Cerebellar nuclear complex (tissue), 1 donor: ENCODE data around the gene STYXL2.

Experiments used
- DNase-seq, 2 experiments: peaks; one replicate each; lab custom pipeline; 2025; lab: John Stamatoyannopoulos, UW

Gene STYXL2

DNA sequence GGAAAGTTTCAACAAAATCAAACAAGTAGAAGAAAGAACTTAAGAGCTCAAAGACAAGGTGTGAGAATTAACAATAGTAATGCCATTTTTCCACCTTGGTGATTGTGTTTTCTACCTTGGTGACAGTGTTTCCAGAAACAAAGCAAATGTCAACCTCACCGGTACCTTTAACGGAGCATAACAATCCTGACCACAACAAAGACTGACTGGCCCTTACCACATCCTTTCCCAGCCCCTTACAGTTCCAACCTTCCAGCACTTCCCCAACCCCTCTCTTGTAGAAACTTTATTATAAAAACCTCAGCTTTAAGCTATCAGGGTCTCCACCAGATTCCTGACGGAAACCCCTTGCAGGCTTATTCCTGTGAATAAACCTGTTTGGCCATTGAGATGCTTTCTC lies 16.7 kb downstream of the STYXL2 start:
- DNase-seq = no peak

DNA sequence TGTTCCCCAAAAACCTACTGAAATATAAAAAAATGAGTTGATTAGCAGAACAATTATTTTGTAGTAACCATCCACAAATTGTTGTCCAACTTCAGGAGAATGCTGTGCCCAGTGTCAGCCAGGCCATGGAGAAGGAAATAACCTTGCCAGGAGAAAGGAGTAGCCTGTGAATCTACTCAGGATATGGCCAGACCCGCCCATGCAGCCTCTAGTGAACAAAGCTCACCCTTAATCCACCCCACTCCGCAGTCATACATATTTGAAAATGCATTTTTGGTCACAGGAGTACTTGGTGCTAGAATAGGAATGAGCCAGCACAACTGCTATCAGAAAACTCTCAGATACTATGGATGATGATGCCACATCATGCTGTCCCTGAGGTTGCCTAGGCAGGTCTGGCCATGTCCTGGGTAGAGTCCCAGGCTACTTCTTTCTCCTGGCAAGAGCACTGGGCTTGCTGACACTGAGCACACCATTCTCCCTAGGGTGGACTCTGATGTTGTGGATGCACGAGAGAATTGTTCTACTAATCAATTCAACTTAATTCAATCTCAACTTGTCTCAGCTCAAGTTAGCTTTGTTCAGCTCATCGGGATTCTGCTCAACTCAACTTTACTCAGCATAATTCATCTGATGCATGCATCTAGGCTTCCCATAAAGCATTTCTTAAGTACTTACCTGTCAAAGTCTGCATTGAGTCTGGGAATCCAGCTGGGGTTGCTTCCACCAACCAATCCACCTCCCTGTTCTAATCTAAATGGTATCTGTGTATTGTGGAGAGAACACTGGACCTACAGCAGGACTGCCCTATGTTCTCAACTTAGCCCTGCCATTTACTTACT lies 18.2 kb downstream of the STYXL2 start:
- no peak for DNase-seq

DNA sequence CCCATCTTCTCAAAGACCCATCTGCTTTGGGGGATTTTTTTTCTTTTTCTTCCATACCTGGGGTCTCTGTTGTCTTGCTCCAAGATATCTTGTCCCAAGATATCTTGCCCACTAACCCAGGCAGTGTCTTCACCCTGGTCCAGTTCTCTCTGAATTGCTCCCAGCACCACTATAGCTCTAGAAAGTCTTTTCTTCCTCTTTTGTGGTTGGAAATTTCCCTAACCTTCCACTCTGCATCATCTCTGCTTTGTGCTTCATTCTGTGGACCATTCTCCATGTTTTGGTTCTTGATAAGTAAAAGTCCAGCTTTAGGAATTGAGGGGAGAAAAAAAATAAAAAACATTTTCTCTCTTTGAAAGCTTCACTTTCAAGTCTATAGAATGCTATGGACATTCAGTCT lies 20.9 kb downstream of the STYXL2 start:
- no peak for DNase-seq

DNA sequence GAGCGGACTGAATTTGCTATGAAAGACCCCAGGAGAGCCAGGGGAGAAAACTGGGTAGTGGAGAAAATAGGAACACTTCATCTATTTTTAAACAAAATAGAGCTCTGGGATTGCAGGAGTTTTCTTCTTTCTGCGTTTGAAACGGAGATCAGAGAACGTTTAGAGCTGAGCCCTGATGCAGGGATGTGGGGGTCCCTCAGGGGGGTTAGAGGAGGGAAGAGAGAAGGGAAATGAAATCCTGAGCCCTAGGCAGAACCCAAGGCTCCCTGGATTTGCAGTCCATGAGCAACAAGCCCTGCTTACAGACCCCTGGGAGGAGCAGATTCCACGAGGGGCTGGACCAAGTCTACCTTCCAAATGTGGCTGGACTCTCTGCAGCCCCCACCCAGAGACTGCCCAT lies 21.8 kb downstream of the STYXL2 start:
- DNase-seq = no peak

DNA sequence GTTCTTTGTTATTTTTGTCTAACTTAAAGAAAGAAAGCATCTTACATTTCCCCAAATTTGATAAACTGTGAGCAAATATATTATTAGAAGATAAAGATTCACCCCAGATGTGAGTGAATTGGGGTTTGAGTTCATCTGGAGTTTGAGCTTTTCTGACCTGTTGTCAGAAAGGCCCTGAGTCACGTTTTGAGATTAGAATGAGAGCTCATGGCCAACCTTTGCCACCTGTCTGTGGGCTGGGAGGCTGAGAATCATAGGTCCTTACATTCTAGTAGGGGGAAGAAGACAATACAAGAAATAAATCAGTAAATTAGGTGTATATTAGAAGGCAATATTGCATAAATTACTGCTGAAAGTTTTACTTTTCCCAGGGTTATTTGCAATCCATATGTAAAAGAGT lies 22.3 kb downstream of the STYXL2 start:
- DNase-seq = no peak

DNA sequence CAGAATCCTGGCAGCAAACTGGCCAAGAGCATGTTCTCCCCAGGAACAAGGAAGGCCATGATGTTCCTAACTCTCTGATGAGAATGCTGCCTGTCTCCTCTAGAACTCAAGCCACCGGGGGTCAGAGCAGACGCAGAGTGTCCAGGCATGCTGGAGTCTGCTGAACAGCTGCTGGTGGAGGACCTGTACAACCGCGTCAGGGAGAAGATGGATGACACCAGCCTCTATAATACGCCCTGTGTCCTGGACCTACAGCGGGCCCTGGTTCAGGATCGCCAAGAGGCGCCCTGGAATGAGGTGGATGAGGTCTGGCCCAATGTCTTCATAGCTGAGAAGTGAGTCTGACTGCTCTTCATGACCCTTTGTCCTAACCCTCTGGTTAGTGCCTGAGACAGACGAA lies 23.4 kb downstream of the STYXL2 start:
- DNase-seq = no peak

DNA sequence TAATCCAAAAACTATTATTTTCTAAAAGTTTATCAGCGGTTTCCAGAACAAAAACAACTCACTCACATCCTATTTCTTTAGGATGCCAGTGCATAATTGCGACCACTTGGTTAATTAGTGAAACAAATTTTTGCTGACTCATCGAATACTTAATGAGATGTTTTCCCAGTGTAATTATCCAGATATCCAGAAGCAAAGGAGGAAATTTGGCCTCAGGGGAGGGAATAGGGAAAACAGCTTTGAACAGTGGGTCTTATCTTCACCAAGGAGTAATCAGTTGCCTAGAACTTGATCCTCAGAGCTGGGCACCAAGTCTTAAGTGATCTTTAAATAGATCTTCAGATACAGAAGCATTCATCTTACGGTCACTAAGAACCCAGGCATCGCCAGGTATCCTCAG lies 24.3 kb downstream of the STYXL2 start:
- DNase-seq = no peak

DNA sequence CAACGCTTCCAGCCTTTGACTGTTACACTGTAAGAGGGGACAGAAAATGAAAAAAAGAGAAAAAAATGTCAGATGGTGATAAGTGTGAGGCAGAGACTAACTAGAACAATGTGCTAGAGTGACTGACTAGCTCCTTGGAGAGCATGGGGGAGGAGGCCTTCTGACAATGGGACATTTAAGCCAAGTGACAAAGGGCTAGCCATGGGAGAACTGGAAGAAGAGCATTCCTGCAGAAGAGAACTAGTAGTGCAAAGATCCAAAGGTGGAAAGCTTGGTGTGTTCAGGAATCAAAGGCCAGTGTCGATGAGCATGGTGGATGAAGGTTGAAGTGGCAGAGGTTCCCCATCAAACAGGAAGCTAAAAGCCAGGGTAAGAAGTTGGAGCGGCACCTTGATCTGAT lies 25.8 kb downstream of the STYXL2 start:
- no peak for DNase-seq

DNA sequence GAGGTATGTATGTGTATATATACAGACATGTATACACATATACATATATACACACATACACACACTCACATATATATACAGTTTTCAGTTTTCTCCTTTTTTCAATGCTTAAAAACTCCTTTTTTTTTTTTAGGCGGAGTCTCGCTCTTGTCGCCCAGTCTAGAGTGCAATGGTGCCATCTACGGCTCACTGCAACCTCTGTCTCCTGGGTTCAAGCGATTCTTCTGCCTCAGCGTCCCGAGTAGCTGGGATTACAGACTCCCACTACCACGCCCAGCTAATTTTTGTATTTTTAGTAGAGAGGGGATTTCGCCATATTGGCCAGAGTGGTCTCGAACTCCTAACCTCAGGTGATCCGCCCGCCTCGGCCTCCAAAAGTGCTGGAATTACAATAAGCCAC lies 27.0 kb downstream of the STYXL2 start:
- DNase-seq = no peak

DNA sequence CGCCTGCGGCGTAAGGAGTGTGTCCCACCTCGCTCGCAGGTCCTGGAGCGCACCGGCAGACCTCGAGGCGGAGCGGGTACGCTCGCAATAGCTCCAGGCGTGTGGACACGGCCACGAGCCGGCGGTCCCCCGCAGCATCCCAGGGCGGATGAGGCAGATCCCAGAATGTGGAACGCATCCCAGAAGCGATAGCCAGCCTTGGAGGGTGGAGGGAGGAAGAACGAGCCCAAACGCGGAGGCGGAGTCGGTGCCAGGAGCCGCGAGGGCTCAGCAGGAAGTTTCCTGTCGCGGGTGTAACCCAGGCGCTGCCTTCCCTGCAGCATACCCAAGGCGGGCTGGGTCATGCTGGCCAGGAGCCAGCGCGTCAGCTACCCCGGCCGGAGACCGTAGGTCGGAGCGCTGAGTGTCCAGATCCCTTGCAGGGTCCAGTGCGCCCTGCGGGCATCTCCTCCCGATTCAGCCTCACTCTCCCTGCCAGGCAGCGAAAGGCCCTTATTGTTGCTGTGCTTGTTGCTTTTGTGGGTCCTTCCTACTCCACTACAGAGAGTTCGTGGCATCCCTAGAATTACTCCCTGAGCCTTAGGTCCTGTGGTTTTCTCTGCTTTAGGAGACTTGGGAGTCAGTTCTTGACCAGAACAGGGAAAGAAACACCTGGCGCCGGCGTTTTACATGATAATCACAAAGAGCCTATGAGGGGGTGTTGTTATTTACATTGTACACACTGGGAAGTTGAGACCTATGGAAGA lies 27.7 kb downstream of the STYXL2 start:
- DNase-seq = peak in 1 of 2 experiments; percentile 54

DNA sequence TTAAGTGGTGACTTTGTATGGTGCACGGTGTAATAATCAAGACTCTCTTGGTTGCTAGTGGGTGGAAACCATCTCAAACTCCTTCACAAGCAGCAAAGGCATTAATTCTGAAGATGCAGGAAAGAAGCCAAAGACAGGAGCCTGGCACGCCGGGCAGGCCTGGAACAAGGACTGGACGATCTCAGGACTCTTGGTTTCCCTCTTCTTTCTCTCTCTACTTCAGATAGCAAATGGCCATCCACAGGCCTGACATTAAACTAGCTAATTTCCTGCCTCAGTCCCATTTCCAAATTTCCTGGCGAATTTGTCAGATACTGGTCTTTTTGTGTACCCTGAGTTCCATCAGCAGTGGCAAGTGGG lies 28.2 kb downstream of the STYXL2 start:
- DNase-seq = no peak

DNA sequence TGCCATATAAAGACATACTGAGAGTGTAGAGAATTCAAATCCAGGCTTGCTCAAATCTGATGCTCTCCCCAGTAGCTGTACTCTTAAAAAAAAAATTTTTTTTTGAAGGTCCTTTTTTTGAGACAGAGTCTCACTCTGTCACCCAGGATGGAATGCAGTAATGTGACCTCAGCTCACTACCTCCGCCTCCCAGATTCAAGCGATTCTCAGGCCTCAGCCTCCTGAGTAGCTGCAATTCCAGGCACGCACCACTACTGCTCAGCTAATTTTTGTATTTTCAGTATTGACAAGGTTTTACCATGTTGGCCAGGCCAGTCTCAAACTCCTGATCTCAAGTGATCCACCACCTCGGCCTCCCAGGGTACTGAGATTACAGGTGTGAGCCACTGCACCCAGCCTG lies 28.7 kb downstream of the STYXL2 start:
- DNase-seq = no peak

DNA sequence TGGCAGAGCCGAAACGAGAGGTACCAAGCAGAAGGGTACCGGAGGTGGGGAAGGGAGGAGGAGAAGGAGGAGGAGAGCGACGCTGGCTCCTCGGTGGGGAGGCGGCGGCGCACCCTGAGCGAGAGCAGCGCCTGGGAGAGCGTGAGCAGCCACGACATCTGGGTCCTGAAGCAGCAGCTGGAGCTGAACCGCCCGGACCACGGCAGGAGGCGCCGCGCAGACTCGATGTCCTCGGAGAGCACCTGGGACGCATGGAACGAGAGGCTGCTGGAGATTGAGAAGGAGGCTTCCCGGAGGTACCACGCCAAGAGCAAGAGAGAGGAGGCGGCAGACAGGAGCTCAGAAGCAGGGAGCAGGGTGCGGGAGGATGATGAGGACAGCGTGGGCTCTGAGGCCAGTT lies 32.4 kb downstream of the STYXL2 start:
- no peak for DNase-seq

DNA sequence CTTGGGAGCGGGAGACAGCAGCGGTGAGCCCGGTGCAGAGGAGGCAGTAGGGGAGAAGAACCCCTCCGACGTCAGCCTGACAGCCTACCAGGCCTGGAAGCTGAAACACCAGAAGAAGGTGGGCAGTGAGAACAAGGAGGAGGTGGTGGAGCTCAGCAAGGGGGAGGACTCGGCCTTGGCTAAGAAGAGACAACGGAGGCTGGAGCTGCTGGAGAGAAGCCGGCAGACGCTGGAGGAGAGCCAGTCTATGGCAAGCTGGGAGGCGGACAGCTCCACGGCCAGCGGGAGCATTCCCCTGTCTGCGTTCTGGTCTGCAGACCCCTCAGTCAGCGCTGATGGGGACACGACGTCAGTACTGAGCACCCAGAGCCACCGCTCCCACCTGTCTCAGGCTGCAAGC lies 32.9 kb downstream of the STYXL2 start:
- no peak for DNase-seq

DNA sequence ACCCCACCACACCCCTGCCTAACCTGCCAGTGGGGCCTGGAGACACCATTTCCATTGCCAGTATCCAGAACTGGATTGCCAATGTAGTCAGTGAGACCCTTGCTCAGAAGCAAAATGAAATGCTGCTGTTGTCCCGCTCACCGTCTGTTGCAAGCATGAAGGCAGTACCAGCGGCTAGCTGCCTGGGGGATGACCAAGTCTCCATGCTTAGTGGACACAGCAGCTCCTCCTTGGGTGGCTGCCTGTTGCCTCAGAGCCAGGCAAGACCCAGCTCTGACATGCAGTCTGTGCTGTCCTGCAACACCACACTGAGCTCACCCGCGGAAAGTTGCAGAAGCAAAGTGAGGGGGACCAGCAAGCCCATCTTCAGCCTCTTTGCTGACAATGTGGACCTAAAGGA lies 33.4 kb downstream of the STYXL2 start:
- no peak for DNase-seq

DNA sequence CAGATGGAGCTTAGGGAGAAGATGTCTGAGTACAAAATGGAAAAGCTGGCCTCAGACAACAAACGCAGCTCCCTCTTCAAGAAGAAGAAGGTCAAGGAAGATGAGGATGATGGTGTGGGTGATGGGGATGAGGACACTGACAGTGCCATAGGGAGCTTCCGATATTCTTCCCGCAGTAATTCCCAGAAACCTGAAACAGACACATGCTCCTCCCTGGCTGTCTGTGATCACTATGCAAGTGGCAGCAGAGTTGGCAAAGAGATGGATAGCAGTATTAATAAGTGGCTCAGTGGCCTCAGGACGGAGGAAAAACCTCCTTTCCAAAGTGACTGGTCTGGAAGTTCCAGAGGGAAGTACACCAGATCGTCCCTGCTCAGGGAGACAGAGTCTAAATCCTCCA lies 33.8 kb downstream of the STYXL2 start:
- no peak for DNase-seq

DNA sequence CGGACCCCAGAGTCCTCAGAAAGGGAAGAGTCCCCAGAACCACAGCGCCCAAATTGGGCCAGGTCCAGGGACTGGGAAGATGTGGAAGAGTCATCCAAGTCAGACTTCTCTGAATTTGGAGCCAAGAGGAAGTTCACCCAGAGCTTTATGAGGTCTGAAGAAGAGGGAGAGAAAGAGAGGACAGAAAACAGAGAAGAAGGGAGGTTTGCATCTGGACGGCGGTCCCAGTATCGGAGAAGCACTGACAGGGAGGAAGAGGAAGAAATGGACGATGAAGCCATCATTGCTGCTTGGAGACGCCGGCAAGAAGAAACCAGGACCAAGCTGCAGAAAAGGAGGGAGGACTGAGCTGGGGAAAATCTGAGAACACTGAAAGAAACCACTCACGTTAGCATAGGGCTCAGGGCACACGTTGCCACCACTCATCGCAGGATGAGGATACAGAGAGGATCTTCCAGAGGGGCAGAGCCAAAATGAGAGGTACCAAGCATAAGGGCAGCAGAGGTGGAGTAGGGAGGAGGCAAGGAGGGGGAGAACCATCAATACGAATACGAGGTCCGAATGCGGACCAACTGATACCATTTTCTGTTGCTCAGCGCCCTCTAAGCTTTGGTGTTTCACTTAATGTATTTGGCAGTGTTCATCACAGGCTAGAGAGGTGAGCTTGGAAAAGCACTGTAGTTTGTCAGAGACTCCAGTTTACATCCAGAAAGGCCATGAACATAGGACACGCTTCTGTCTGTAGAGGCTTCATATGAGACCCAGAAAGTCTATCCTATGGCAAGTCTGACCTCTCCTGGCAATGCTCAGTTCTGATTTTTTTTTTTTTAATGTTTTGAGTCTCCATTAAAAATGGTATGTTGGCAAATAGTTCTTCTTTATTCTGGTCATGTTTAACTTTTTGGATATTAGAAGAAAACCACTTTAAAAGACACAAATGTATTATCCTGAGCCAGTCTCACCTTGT lies 34.7 kb downstream of the STYXL2 start:
- no peak for DNase-seq

DNA sequence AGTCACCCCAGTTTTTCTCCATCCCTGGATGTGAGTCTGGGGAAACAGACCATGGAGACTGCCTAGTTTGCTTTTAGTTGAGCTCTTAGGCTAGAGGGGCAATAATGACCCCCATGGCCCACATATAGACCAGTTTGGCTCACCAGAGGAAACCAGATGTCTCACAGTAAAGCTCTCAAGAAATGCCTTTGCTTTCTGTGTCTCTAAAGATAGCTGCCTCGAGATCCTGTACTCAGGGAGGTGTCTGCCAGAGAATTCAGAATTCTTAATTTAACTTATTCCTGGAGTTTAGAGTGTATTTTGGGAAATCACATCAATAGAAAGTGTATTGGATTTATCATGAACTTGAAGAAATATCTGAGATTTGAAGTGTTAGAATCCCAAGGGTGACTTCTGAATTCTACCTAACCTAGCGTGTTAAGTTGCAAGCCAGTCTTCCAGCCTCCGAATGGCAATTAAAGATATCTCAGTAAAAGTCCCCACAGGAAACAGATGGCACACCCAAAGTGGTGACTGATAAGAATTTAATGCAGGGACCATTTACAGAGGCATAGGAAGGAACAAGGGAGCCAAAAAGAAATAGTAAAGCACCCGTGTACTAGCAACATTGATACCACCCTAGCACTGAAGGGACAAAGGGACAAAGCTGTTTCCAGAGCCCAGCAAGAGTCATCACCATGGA lies 37.1 kb downstream of the STYXL2 start:
- no peak for DNase-seq

DNA sequence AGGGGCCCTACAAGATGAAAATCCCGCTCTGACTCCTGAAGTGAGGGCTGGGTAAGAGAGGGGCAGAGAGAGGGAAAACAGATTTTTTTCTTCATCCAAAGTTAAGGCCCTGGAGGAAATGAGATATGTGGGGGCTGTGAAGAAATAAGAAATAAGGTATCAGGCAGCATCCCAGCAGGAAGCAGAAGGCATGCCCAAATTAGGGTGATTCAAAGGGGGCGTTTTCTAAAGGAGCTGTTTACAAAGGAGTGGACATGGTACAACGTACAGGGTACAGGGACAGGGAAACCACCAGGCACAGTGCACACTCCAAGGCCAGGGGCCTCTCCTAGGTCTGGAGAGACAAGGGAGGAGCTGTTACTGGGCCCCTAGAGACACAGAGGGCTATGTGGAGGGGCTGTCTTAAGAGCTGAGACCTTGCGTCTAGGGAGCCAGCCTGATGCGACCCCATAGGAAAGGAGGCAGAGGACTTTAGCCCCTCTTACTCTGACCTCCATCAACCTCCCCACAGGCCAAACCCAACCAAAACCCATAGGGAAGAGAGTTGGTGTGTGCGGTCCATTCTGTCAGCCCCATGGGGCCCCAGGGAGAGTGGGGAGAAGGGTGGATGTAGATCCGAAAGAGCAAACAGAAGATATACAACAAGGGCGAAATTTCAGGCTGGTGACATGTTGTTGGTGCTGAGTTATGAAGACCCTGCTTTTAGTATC lies 38.6 kb downstream of the STYXL2 start:
- no peak for DNase-seq

DNA sequence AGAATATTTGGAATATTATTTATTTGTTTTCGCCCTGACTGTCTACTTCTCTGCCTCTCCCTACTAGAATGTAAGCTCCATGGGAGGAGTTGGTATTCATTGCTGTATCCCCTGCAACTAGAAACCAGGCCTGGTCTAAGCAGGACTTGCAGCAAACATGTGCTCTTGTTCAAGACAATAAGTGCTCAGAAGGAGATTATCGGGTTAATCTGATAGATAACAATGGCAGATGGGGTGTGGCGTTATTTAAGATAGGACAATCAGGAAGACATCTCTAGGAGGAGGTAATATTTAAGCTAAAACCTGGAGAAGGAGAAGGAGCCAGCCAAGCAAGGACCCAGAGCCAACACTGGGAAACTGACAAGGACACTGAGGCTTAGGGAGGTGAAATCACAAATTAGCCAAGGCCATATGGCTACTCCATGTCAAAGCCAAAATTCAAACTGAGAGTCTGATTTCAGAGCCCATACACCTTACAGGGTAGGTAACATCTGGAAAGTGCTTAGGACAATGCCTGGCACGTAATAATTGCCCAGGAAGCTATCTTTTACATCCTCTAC lies 41.5 kb downstream of the STYXL2 start:
- peak; percentile 52 to 75 for DNase-seq

DNA sequence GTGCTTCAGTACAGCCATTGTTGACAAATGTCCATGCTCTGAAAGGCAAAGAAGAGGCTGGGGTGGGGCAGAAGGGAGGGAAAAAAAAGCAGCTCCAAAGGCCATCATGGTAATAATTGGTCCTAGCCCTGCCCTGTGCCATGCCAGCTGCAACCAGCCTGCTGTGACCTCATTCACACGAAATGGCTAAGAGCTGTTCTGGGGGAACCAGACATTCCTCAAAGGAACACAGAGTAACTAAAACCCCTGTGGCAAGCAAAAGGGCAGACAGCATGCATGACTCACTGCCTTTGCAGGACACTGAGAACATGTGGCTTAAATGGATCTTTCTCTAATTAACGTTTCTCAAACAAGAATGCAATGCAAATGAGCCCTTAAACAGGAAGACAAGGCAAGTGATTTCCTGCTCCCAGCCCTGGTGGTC lies 42.3 kb downstream of the STYXL2 start:
- no peak for DNase-seq
